ENCODE measurements around the gene STX18. TPM values are rescaled to one million over a fixed set of nuclear protein-coding genes. Genes with fewer than 3 reads are reported as not detected.

The STX18 gene
- total RNA-seq, 1 experiment from 2014 or later = 18.5 TPM

DNA sequence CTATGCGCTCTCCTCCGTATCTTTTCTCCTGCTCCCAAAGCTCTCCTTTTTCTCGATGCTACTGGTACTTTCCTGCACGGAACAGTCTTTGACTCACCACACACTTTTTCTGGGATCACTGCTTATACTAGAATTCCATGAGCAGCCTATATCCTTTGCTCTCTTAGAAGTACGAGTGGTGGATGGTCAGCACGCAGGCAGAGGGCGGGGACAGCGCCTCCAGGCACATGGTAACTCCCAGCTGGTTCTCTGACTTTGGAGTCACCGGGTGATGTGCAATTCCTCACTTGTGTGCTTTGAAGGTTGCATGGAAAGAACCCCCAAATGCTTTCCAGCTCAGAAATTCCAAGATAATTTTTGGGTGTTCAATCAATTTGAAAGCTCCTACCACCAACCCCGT, 56.0 kb downstream of the STX18 start:
- H3K4me2 ChIP-seq (ENCODE audit: low read length) = no peak overlapping the region
- BruUV-seq (replicated peaks) = no TSS peak
- H2AFZ ChIP-seq (ENCODE audit: low read depth, low read length, poor library complexity, severe bottlenecking) = no peak overlapping the region
- no peak overlapping the region for H3K9ac ChIP-seq (ENCODE audit: low read length)
- intact Hi-C loops (cut with micrococcal nuclease) = loop anchor here (5.0 kb wide), 2 partner anchors 656 to 1326 kb away; no protein-coding TSS in a partner anchor
- H3K9me2 ChIP-seq (ENCODE audit: insufficient read depth) = no peaks in the 10 kb centered on the region
- H3K36me3 ChIP-seq (ENCODE audit: control insufficient read depth in 1 of 2, insufficient read depth in 2 of 2, low read length in 2 of 2) = no peaks in the 10 kb centered on the region
- no peak overlapping the region for H3K4me3 ChIP-seq (replicated peaks in 1 of 2; ENCODE audit: low read depth in 1 of 2, low read length in 2 of 2)
- H3K27me3 ChIP-seq (ENCODE audit: insufficient read depth, low read length) = no peaks in the 10 kb centered on the region
- TF ChIP-seq SIN3A (IDR thresholded peaks at IDR 0.05; ENCODE audit: low read depth) (no peak), ATF3 (IDR thresholded peaks at IDR 0.05) (no peak), ZFX (IDR thresholded peaks at IDR 0.05) (no peak), TCF7L2 (IDR thresholded peaks at IDR 0.05; ENCODE audit: borderline replicate concordance, extremely low read depth, insufficient read depth, insufficient read length) (no peak), EGR1 (IDR thresholded peaks at IDR 0.05; ENCODE audit: low read depth) (no peak), EZH2phosphoT487 (IDR thresholded peaks at IDR 0.05; ENCODE audit: borderline replicate concordance) (no peak), YY1 (IDR thresholded peaks at IDR 0.05; ENCODE audit: extremely low read depth, insufficient replicate concordance, low read depth, low read length) (no peak), FOSL1 (IDR thresholded peaks at IDR 0.05; ENCODE audit: low read depth) (no peak), EZH2 (IDR thresholded peaks at IDR 0.05) (no peak)
- TF ChIP-seq, protein P1, sequence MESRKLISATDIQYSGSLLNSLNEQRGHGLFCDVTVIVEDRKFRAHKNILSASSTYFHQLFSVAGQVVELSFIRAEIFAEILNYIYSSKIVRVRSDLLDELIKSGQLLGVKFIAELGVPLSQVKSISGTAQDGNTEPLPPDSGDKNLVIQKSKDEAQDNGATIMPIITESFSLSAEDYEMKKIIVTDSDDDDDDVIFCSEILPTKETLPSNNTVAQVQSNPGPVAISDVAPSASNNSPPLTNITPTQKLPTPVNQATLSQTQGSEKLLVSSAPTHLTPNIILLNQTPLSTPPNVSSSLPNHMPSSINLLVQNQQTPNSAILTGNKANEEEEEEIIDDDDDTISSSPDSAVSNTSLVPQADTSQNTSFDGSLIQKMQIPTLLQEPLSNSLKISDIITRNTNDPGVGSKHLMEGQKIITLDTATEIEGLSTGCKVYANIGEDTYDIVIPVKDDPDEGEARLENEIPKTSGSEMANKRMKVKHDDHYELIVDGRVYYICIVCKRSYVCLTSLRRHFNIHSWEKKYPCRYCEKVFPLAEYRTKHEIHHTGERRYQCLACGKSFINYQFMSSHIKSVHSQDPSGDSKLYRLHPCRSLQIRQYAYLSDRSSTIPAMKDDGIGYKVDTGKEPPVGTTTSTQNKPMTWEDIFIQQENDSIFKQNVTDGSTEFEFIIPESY (IDR thresholded peaks at IDR 0.05; ENCODE audit: extremely low read depth, insufficient replicate concordance, low read length) = no peak
- TF ChIP-seq, protein P2, sequence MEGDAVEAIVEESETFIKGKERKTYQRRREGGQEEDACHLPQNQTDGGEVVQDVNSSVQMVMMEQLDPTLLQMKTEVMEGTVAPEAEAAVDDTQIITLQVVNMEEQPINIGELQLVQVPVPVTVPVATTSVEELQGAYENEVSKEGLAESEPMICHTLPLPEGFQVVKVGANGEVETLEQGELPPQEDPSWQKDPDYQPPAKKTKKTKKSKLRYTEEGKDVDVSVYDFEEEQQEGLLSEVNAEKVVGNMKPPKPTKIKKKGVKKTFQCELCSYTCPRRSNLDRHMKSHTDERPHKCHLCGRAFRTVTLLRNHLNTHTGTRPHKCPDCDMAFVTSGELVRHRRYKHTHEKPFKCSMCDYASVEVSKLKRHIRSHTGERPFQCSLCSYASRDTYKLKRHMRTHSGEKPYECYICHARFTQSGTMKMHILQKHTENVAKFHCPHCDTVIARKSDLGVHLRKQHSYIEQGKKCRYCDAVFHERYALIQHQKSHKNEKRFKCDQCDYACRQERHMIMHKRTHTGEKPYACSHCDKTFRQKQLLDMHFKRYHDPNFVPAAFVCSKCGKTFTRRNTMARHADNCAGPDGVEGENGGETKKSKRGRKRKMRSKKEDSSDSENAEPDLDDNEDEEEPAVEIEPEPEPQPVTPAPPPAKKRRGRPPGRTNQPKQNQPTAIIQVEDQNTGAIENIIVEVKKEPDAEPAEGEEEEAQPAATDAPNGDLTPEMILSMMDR (IDR thresholded peaks at IDR 0.05 in 2 of 3, conservative IDR thresholded peaks at IDR 0.05 in 1 of 3; ENCODE audit: borderline replicate concordance in 1 of 3, insufficient read depth in 1 of 3, low read depth in 2 of 3, low read length in 2 of 3) = no peak
- no peaks in the 10 kb centered on the region for H3K4me1 ChIP-seq (ENCODE audit: control insufficient read depth in 1 of 2, insufficient read depth in 2 of 2, low read length in 2 of 2)
- DNase-seq (ENCODE audit: low read depth, low spot score) (no peak), ATAC-seq (no peak)
- H3K9me3 ChIP-seq (ENCODE audit: control insufficient read depth in 1 of 2, insufficient read depth in 1 of 2, low read depth in 1 of 2, low read length in 2 of 2) = no peaks in the 10 kb centered on the region
- ChIA-PET RAD21 (ENCODE audit: low non-redundant PET in 1 of 2, low total read pairs in 2 of 2, uncharacterized antibody in 2 of 2, unreplicated experiment in 2 of 2) (no interaction called here), POLR2A (no interaction called here), CTCF (no interaction called here)
- peaks cover 29% of the 10 kb centered on the region; the same call in 1 of the 2 replicates for H3K79me2 ChIP-seq (ENCODE audit: insufficient read depth, low read length)
- H3K27ac ChIP-seq (ENCODE audit: low read depth, low read length) = no peak overlapping the region
- H4K20me1 ChIP-seq (ENCODE audit: insufficient read depth) = 0 out of 2 replicates have a peak, but pooled peaks cover 3% of the 10 kb centered on the region
